Measurements from ENCODE around the gene CAPZB. TPM values are rescaled to one million over a fixed set of nuclear protein-coding genes. Genes with fewer than 3 reads are reported as not detected.

CAPZB gene
- polyA plus RNA-seq, 2 of the 4 experiments (the other 2 are of a cell fraction), result 133 to 296 TPM

GRCh38 chr1:19294638-19295037 lies 190.7 kb downstream of the CAPZB start:
- TF ChIP-seq ESRRA (IDR thresholded peaks at IDR 0.05; ENCODE audit: borderline replicate concordance, low read length) (no peak), PHF8 (IDR thresholded peaks at IDR 0.05; ENCODE audit: borderline replicate concordance, low read depth) (no peak)
- Histone ChIP-seq H3K27ac (no peak overlapping the region), H3K9me3 (peaks cover 16% of the 10 kb centered on the region), H3K4me2 (no peak overlapping the region), H3K4me1 (no peaks in the 10 kb centered on the region), H3K4me3 (no peak overlapping the region)
- CTCF ChIA-PET, result no interaction called here
- POLR2A ChIA-PET, result no interaction called here
- ATAC-seq, result no peak
- WGBS (ENCODE audit: missing lambda C conversion rate), result 80% methylated on average over 2 of the region's 2 CpGs
- DNase-seq (ENCODE audit: low read depth in 1 of 2, low spot score in 1 of 2), result peak in 1 of 2 experiments; percentile 10
- no peak for FAIRE-seq

- H3K27ac ChIP-seq, result no peak overlapping the region
- H3K4me2 ChIP-seq, result 0 out of 3 replicates have a peak overlapping the region, but pooled peaks have one; percentile 14
- TF ChIP-seq FOSB (CRISPR knock-in tag; IDR thresholded peaks at IDR 0.05) (no peak), NR3C1 (IDR thresholded peaks at IDR 0.05) (no peak), HDAC2 (IDR thresholded peaks at IDR 0.05) (no peak), CHD4 (IDR thresholded peaks at IDR 0.05; ENCODE audit: borderline replicate concordance) (no peak), KDM5A (IDR thresholded peaks at IDR 0.05) (no peak), SREBF2 (IDR thresholded peaks at IDR 0.05) (no peak), NFE2L2 (conservative IDR thresholded peaks at IDR 0.05; ENCODE audit: low read length) (no peak), CBX2 (IDR thresholded peaks at IDR 0.05; ENCODE audit: borderline replicate concordance, low read depth) (no peak), FOSL2 (IDR thresholded peaks at IDR 0.05) (no peak), FOSL2 (CRISPR knock-in tag; IDR thresholded peaks at IDR 0.05) (no peak), MAX (IDR thresholded peaks at IDR 0.05) (no peak), RCOR1 (IDR thresholded peaks at IDR 0.05; ENCODE audit: low read depth, low read length) (no peak), MYC (IDR thresholded peaks at IDR 0.05; ENCODE audit: borderline replicate concordance, low read length) (no peak), KDM1A (IDR thresholded peaks at IDR 0.05; ENCODE audit: low read depth) (no peak), TFCP2L1 (CRISPR knock-in tag; IDR thresholded peaks at IDR 0.05) (no peak), MAZ (IDR thresholded peaks at IDR 0.05; ENCODE audit: borderline replicate concordance, low read depth, low read length) (no peak), ZC3H11A (IDR thresholded peaks at IDR 0.05) (no peak), ZNF302 (CRISPR knock-in tag; IDR thresholded peaks at IDR 0.05) (no peak), RAD21 (conservative IDR thresholded peaks at IDR 0.05 in 1 of 2, IDR thresholded peaks at IDR 0.05 in 1 of 2) (no peak), EP300 (IDR thresholded peaks at IDR 0.05) (no peak)
- H3K4me3 ChIP-seq, result no peak overlapping the region
- 81% methylated on average over 2 of the region's 2 CpGs for WGBS (ENCODE audit: missing lambda C conversion rate)
- CTCF ChIA-PET, result no interaction called here
- ATAC-seq, result no peak
- POLR2A ChIA-PET, result no interaction called here
- FAIRE-seq, result no peak
- H3K4me1 ChIP-seq, result no peaks in the 10 kb centered on the region
- peaks cover 6% of the 10 kb centered on the region; the same call in 2 of the 3 replicates for H3K9me3 ChIP-seq
- DNase-seq (ENCODE audit: low read depth in 1 of 2, low spot score in 1 of 2), result no peak
These were observed 196.1 kb downstream of the CAPZB start for GRCh38 chr1:19289244-19289643.

Small RNA genes lying within 50 kb of the gene (small RNA-seq; reads per million reads assigned to genes)
- gene RN7SL277P, result 0 to 0.19 (median 0) reads per million in 6 experiments
- 0 reads per million in 6 experiments for gene RNU4-28P
- 0 to 0.35 (median 0) reads per million in 6 experiments for gene RNU6-1099P

Other genes starting within 250 kb of the CAPZB start
- 32.2 and 40.2 TPM in 2 replicates for gene EMC1, start 234.0 kb downstream of the CAPZB start, polyA plus RNA-seq (2011; rRNA removed)
- 23.8 to 28.8 TPM (median 25.8 TPM) in 3 replicates for gene EMC1, start 234.0 kb downstream of the CAPZB start, polyA plus RNA-seq (2017; fragmentation: RNase III; extraction: RNeasy Plus Mini Kit Qiagen cat#74134 plus additional on column Dnase treatment)
- 52.1 and 66.4 TPM in 2 replicates for gene MRTO4, start 233.7 kb downstream of the CAPZB start, polyA plus RNA-seq (2011; rRNA removed)
- 58.4 to 70.5 TPM (median 61.7 TPM) in 3 replicates for gene MRTO4, start 233.7 kb downstream of the CAPZB start, polyA plus RNA-seq (2017; fragmentation: RNase III; extraction: RNeasy Plus Mini Kit Qiagen cat#74134 plus additional on column Dnase treatment)
- gene AKR7A3, start 196.8 kb downstream of the CAPZB start, polyA plus RNA-seq (2011; rRNA removed), result 0.10 and 0.13 TPM in 2 replicates
- gene AKR7A3, start 196.8 kb downstream of the CAPZB start, polyA plus RNA-seq (2017; fragmentation: RNase III; extraction: RNeasy Plus Mini Kit Qiagen cat#74134 plus additional on column Dnase treatment), result 0.17 to 0.24 TPM (median 0.21 TPM) in 3 replicates
- 22.2 and 27.2 TPM in 2 replicates for gene AKR7A2, start 173.4 kb downstream of the CAPZB start, polyA plus RNA-seq (2011; rRNA removed)
- gene AKR7A2, start 173.4 kb downstream of the CAPZB start, polyA plus RNA-seq (2017; fragmentation: RNase III; extraction: RNeasy Plus Mini Kit Qiagen cat#74134 plus additional on column Dnase treatment), result 30.9 to 34.9 TPM (median 31.4 TPM) in 3 replicates
- gene SLC66A1, start 173.2 kb downstream of the CAPZB start, polyA plus RNA-seq (2011; rRNA removed), result 5.6 and 8.1 TPM in 2 replicates
- 11.1 to 12.8 TPM (median 12.6 TPM) in 3 replicates for gene SLC66A1, start 173.2 kb downstream of the CAPZB start, polyA plus RNA-seq (2017; fragmentation: RNase III; extraction: RNeasy Plus Mini Kit Qiagen cat#74134 plus additional on column Dnase treatment)
- 19.0 and 23.0 TPM in 2 replicates for gene NBL1, start 158.8 kb upstream of the CAPZB start, polyA plus RNA-seq (2011; rRNA removed)
- gene NBL1, start 158.8 kb upstream of the CAPZB start, polyA plus RNA-seq (2017; fragmentation: RNase III; extraction: RNeasy Plus Mini Kit Qiagen cat#74134 plus additional on column Dnase treatment), result 16.3 to 19.9 TPM (median 16.3 TPM) in 3 replicates
- 0.04 TPM in 1 of 2 replicates, not detected in the other for gene HTR6, start 179.3 kb upstream of the CAPZB start, polyA plus RNA-seq (2011; rRNA removed)
- 0.13 to 0.30 TPM (median 0.21 TPM) in 3 replicates for gene HTR6, start 179.3 kb upstream of the CAPZB start, polyA plus RNA-seq (2017; fragmentation: RNase III; extraction: RNeasy Plus Mini Kit Qiagen cat#74134 plus additional on column Dnase treatment)

Data from A549 (cell line).